Activated naive CD4-positive, alpha-beta T cell treated with anti-CD3 and anti-CD28 coated beads, Interleukin-2, amount 50 U/mL, for 72 hours (primary cell): ENCODE measurements around the gene TSPAN13. TPM values are rescaled to one million over a fixed set of nuclear protein-coding genes. Genes with fewer than 3 reads are reported as not detected.

Source experiments
- ATAC-seq, 2 donors: fragments of 150-1000 bp; cut with Tn5 transposase; 2 replicates each; pipeline ENCODE4 v1.10.0; 2021; ENCODE audit warnings: mild to moderate bottlenecking in 2 of 2, moderate library complexity in 2 of 2
- DNase-seq, 2 donors: peaks; one replicate each; pipeline ENCODE4 v3.0.0; 2021 to 2022; ENCODE audit warnings: low spot score in 2 of 2
- H3K27ac Mint-ChIP-seq, 2 donors: one replicate each; pipeline ENCODE4 v1.8.0; 2022; ENCODE audit warnings: mild to moderate bottlenecking in 2 of 2, mixed read lengths in 2 of 2
- H3K36me3 Mint-ChIP-seq, 2 donors: one replicate each; pipeline ENCODE4 v1.8.0; 2022; ENCODE audit warnings: mixed read lengths in 2 of 2
- H3K9me3 Mint-ChIP-seq, 2 donors: one replicate each; pipeline ENCODE4 v1.8.0; 2022; ENCODE audit warnings: mixed read lengths in 2 of 2
- total RNA-seq, 2 donors: library from RNA; stranded (reverse); gene quantifications; one replicate each; pipeline ENCODE4 v1.2.3, GENCODE V29; 2022

Gene TSPAN13
- total RNA-seq, 2 donors from 2014 or later, result 0.34 to 1.2 TPM

DNA sequence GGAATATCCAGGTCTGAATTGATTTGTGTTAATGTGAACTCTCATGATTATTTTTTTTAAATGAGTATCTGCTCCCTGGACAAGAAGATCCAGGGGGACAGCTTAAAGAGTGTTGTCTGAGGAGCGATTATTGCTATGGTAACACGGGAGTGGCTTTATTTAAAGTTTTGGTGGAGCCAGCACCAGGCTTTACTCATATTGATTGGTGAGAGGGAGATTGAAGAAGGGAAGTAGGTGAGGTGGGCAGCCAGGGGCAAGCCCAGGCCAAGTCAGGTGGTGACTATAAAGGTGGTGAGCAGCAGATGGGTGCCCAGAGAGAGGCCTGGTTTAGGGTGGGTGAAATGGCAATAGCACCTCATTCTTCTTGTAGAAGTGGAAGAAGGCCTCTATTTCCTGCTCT, 61.4 kb downstream of the TSPAN13 start:
- Mint-ChIP-seq H3K27ac (no peak overlapping the region), H3K36me3 (no peaks in the 10 kb centered on the region), H3K9me3 (no peaks in the 10 kb centered on the region)
- DNase-seq, result no peak
- no peak for ATAC-seq

DNA sequence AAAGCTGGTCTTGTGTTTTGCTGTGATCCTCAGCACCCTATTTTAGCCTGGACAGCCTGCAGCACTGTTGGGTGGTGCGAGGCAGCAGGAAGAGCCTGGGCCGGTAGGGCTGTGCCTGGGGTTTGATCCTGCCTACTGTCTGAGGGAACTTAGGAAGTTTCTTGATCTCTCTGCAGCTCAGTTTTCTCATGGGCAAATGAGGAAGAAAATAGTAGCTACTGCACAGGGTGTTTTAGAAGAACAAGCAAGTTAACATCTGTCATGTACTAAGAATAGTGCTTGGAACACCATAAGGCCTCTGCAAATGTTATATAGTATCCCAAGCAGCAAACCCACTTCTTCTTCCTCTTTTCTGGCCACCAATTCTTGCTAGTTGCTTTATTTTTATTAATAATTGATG, 63.3 kb downstream of the TSPAN13 start:
- no peak for ATAC-seq
- no peak for DNase-seq
- H3K36me3 Mint-ChIP-seq, result no peaks in the 10 kb centered on the region
- H3K9me3 Mint-ChIP-seq, result no peaks in the 10 kb centered on the region
- H3K27ac Mint-ChIP-seq, result no peak overlapping the region

DNA sequence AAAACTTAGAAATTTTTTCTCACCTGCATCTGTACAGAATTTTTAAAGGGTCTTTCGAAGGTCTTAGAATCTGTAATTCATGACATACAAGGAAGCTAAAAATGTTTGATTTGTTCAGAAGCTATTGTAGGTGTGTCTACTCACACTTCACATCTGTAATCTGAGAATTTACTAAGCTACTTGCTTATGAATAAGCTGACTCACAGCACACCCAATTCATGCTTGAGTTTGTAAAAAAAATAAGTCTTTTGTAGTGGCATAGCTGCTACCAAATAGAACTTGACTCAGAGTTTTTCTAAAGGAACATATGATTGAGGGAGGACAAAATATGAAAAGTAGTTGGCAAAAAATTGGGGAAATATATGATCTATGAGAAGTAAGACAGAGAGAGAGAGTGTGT, 64.0 kb downstream of the TSPAN13 start:
- no peaks in the 10 kb centered on the region for H3K9me3 Mint-ChIP-seq
- H3K36me3 Mint-ChIP-seq, result no peaks in the 10 kb centered on the region
- H3K27ac Mint-ChIP-seq, result no peak overlapping the region
- ATAC-seq (no peak), DNase-seq (no peak)

DNA sequence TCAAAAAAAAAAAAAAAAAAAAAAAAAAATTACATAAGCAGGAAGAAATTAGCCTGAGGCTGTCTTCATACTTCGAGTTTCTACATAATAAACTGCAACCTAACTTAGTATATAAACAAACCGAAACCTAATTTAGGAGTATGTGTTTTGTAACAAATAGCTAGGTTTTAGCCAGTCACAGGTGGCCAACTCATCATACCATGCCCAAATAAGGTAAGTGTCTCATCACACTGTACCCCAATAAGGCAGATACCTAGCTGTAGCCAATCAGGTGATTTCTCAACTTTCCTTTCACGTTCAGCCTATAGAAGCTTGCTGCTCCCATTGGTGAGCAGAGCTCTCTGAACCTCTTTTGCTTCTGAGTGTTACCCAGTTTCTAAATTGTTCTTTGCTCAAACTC, 65.2 kb downstream of the TSPAN13 start:
- DNase-seq (no peak), ATAC-seq (no peak)
- H3K36me3 Mint-ChIP-seq, result no peaks in the 10 kb centered on the region
- no peaks in the 10 kb centered on the region for H3K9me3 Mint-ChIP-seq
- H3K27ac Mint-ChIP-seq, result no peak overlapping the region

DNA sequence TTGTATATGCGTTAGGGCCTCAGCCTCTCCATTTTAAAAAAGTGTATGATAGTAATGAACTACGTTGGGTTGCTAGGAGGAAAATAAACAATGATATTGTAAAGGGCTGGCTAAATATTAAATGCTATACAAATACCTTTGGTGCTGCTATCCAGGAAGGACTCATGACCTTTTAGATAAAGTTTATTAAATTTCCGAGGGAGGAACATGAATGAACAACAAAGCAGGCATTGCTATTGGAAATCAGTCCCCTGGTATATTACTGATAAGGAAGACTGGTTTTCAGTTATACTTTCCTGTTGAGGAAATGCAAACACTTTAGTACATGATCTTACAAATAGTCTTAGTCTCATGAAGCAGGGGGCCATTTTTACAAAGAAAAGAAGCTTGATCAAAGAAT, 68.5 kb downstream of the TSPAN13 start:
- ATAC-seq, result no peak
- Mint-ChIP-seq H3K36me3 (no peaks in the 10 kb centered on the region), H3K27ac (no peak overlapping the region), H3K9me3 (peaks cover 0 to under 1% of the 10 kb centered on the region in 2 donors)
- no peak for DNase-seq

DNA sequence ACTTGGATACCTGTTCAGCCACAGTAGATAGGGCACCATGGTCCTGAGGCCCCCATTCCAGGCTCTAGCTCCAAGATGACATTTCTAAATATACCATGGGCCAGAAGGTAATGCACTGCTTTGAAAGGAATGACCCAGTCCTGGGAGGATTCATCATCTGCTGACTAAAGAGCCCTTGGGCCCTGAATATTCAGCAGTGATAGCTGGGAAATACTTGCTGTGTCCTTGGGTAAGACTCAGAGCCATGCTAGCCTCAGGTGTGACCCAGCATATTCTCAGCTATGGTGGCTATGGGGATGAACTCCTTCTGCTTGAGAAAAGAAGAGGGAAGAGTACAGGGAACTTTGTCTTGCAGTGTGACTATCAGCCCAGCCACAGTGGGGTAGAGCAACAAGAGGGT, 72.5 kb downstream of the TSPAN13 start:
- no peak for ATAC-seq
- no peak overlapping the region for H3K27ac Mint-ChIP-seq
- H3K9me3 Mint-ChIP-seq, result peaks cover 10 to 19% of the 10 kb centered on the region in 2 donors
- no peak for DNase-seq
- H3K36me3 Mint-ChIP-seq, result peaks cover 0 to 12% of the 10 kb centered on the region in 2 donors

DNA sequence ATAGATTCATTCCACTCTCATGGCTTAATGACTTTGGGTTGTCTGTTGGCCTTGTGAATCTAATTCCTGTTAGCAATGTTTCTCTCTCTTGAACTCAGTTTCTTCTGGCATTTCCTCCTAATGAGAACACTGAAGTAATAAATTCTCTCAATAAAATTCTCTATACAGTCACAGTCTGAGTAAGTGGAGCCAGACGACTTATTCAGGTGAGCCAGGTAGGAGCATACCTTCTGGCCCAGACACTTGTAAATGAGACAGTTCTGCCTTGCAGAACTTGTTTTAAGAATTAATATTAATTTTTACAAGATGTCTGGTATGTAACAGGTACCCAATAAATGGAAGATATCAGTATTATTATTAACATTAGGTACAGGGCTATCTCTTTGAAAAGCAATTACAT, 79.8 kb downstream of the TSPAN13 start:
- peaks cover 0 to 5% of the 10 kb centered on the region in 2 donors for H3K36me3 Mint-ChIP-seq
- ATAC-seq (no peak), DNase-seq (no peak)
- H3K9me3 Mint-ChIP-seq, result peaks cover 0 to 10% of the 10 kb centered on the region in 2 donors
- H3K27ac Mint-ChIP-seq, result no peak overlapping the region

Other genes with a start within 250 kb of the TSPAN13 start
- gene LRRC72, start 226.9 kb upstream of the TSPAN13 start, total RNA-seq, result not detected
- 10 to 100 TPM in 1 of 2 donors, 1 to 10 TPM in 1; 9.7 to 12.0 TPM for gene ANKMY2, start 108.0 kb upstream of the TSPAN13 start, total RNA-seq
- gene BZW2, start 107.6 kb upstream of the TSPAN13 start, total RNA-seq, result 10 to 100 TPM; 83.2 to 94.1 TPM
- not detected for gene AGR2, start 51.2 kb downstream of the TSPAN13 start, total RNA-seq
- not detected for gene AGR3, start 128.2 kb downstream of the TSPAN13 start, total RNA-seq